Astrocyte of the spinal cord (primary cell): ENCODE measurements around the gene RAET1L.
A peak's percentile ranks its signal among the peaks of the same experiment; 100 is the strongest.
"Not testable (repeated sequence)": the region's sequence is repeated elsewhere in the genome, so short reads cannot be mapped to it uniquely, and the experiment has no call there.

Source experiments
- DNase-seq: peaks from one replicate; pipeline ENCODE4 v3.0.0; 2011; ENCODE audit warnings: low read depth, low spot score
- H3K4me3 ChIP-seq: 2 replicates; pipeline ENCODE4 v1.5.1; 2011; ENCODE audit warnings: low read depth, mild to moderate bottlenecking, low read length, moderate library complexity
- CTCF ChIP-seq: IDR thresholded peaks from 2 replicates; pipeline ENCODE4 v1.5.1; 2012; ENCODE audit warnings: low read depth, mild to moderate bottlenecking, low read length, inconsistent platforms
- in situ Hi-C: cut with HindIII; loops from 2 replicates; pipeline ENCODE4 v1.10.0; 2017; ENCODE audit warnings: low sequenced_read_pairs

Gene RAET1L

DNA sequence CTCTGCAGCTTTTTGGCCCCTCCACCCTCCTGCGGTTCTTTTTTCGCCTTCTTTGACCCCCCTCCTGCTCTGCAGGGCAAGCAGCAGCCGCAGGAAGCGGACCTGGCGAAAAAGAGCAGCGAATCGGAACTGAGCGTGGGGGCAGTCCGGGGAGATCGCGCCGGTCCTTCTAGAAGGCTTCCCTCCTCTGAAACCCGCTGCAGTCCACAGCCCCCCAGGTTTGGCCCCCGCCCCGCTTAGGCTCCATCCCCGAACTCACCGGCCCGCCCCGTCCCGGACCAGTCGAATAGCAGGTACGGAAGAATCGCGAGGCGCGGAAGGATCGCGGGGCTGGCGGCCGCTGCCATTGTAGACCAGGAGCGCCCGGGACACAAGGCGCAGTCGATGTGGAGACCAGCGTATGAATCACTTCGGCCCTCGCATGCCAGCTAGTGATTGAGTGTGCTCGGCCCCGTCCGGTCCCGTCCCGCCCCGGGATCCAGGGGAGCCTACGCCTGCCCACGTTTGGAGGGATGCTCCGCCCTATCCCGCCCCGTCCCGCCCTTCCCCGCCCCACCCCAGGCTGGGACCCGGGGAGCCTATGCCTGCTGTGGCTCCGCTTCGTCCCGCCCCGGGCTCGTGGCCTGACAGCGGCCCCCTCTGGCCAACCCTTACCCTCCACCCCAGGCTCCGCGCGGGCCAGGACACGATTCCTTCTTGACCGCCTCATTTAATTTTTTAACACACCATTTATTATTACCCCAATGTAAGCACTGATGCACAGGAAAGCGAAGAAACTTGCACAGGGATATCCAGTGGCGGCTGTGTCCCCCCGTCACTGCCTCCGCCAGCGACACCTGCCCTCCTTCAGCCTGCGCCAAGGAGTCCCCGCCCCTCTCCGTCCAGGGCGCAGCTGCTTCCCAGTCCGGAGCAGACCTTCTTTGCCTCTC, 43.7 kb upstream of the RAET1L start, which contains the start of gene ULBP3:
TSS of gene ULBP3 (minus strand) at position 402 of the 929 bp plus-strand sequence. CDS start at position 347, 55 bp downstream.
- H3K4me3 ChIP-seq = peak within 1 kb of the TSS; percentile 81

GRCh38 chr6:150068151-150068550, 42.8 kb upstream of the RAET1L start:
- H3K4me3 ChIP-seq = peak overlapping the region; percentile 81
- in situ Hi-C loops = no loop called here
- no peak for DNase-seq
- TF ChIP-seq CTCF = no peak

More for the DNA sequence above, 43.7 kb upstream of the RAET1L start, which contains the start of gene ULBP3:
- in situ Hi-C loops = no loop called here
- peak; percentile 93 for DNase-seq
- TF ChIP-seq CTCF = peak; percentile 66

DNA sequence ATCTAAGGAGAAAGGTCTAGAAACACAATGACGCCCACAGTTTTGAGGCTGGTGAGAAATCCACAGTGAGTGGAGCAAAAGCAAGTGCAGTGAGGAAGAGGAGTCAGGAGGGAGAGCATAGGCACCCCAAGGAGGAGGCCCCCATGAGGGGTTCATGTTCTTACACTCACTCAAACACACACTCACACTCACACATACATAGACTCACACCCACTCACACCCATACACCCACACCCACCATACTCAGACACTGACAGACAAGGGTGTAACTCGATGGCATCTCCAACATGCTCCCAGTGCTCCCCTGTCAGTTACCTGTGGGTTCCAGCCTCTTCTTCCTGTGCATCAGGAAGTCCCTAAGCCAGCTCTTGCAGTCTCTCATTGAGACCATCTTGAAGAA, 39.8 kb upstream of the RAET1L start:
- no peak overlapping the region for H3K4me3 ChIP-seq
- in situ Hi-C loops = no loop called here
- DNase-seq = no peak
- no peak for TF ChIP-seq CTCF

GRCh38 chr6:150063640-150064039, 38.3 kb upstream of the RAET1L start:
- no peak for TF ChIP-seq CTCF
- DNase-seq = no peak
- in situ Hi-C loops = no loop called here
- no peak overlapping the region for H3K4me3 ChIP-seq

- H3K4me3 ChIP-seq, DNase-seq, in situ Hi-C loops: not testable (repeated sequence)
Measured at GRCh38 chr6:150059973-150060372, 34.6 kb upstream of the RAET1L start.

DNA sequence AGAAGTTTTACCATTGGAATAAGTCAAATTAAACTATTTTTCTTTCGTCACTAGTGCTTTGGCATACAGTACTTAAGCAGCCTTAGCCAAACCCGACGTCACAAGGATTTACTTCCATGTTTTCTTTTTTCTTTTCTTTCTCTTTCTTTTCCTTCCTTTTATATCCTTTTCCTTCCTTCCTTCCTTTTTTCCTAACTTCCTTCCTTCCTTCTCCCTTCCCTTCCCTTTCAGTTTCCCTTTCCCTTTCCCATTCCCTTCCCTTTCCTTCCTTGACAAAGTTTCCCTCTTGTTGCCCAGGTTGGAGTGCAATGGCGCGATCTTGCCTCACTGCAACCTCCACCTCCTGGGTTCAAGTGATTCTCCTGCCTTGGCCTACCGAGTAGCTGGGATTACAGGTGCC, 33.7 kb upstream of the RAET1L start:
- TF ChIP-seq CTCF = no peak
- H3K4me3 ChIP-seq = no peak overlapping the region
- in situ Hi-C loops = no loop called here
- no peak for DNase-seq

DNA sequence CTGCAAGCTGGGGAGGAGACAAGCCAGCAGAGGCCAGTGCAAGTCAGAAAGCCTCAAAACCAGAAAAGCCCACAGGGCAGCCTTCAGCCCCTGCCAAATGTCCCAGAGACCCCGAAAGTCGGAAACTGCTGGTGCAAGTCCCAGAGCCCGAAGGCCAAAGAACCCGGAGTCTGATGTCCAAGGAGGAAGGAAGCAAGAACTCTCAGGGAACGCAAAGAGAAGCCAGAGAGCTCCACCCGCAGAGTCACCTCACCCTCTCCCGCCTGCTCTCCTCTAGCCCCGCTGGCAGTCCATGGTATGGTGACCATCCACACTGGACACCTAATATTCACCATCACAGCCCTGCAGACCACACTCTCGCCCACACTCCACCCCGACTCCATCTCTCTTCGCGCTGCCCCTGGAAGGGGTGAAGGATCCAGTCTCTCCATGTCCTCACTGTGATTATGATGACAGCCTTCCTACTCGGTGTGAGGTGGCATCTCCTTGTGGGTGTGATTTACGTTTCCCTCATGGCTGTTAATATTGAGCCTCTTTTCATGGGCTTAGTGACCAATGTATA, 33.0 kb upstream of the RAET1L start:
- no peak overlapping the region for H3K4me3 ChIP-seq
- DNase-seq = no peak
- in situ Hi-C loops = no loop called here
- TF ChIP-seq CTCF = no peak
